ENCODE results near the gene NTRK1.
A peak's percentile ranks its signal among the peaks of the same experiment; 100 is the strongest.

Gene NTRK1

GRCh38 chr1:156839426-156840109, 21.1 kb upstream of the NTRK1 start:
- DNase-seq = no peak

GRCh38 chr1:156840186-156840897, 20.3 kb upstream of the NTRK1 start:
- DNase-seq = no peak

GRCh38 chr1:156840898-156841279, 19.8 kb upstream of the NTRK1 start:
- no peak for DNase-seq

GRCh38 chr1:156841295-156841855, 19.3 kb upstream of the NTRK1 start:
- DNase-seq = no peak

GRCh38 chr1:156842618-156843300, 17.9 kb upstream of the NTRK1 start:
- no peak for DNase-seq

- no peak for DNase-seq
These were observed 16.6 kb upstream of the NTRK1 start for GRCh38 chr1:156844102-156844501.

- no peak for DNase-seq
These were observed 16.0 kb upstream of the NTRK1 start for GRCh38 chr1:156844638-156845037.

- peak; percentile 31 for DNase-seq
These were observed 15.4 kb upstream of the NTRK1 start for GRCh38 chr1:156845055-156845952.

- no peak for DNase-seq
These were observed 14.6 kb upstream of the NTRK1 start for GRCh38 chr1:156845953-156846545.

GRCh38 chr1:156846643-156847042, 14.0 kb upstream of the NTRK1 start:
- no peak for DNase-seq

GRCh38 chr1:156847591-156848460, 12.8 kb upstream of the NTRK1 start:
- no peak for DNase-seq

GRCh38 chr1:156848461-156849150, 12.1 kb upstream of the NTRK1 start:
- peak; percentile 62 for DNase-seq

- no peak for DNase-seq
These were observed 11.5 kb upstream of the NTRK1 start for GRCh38 chr1:156849151-156849496.

- DNase-seq = no peak
These were observed 8.8 kb upstream of the NTRK1 start for GRCh38 chr1:156851779-156852417.

GRCh38 chr1:156852418-156852874, 8.2 kb upstream of the NTRK1 start:
- DNase-seq = no peak

GRCh38 chr1:156853761-156854160, 6.9 kb upstream of the NTRK1 start:
- no peak for DNase-seq

- DNase-seq = no peak
These were observed 6.0 kb upstream of the NTRK1 start for GRCh38 chr1:156854634-156855033.

GRCh38 chr1:156856282-156856785, 4.3 kb upstream of the NTRK1 start:
- no peak for DNase-seq

GRCh38 chr1:156857532-156857931, 3.1 kb upstream of the NTRK1 start:
- DNase-seq = no peak

- DNase-seq = no peak
These were observed 2.1 kb upstream of the NTRK1 start for GRCh38 chr1:156858555-156858956.

Measured in T-helper 9 cell (primary cell).